Head of caudate nucleus (tissue), 42 donors: Measurements from ENCODE around the gene EHF.
A peak's percentile ranks its signal among the peaks of the same experiment; 100 is the strongest.

ENCODE experiments used
- DNase-seq, 42 donors: peaks; one replicate each; pipeline versions ENCODE4 v3.0.0 to v3.0.0-alpha.2; 2020 to 2021; ENCODE audit warnings: mixed read lengths in 7 of 42
- intact Hi-C: fragments of 100-400 bp; cut with DNase I; formaldehyde crosslinking; loops from one replicate; pipeline ENCODE4 v1.15.0; 2022

Gene EHF

DNA sequence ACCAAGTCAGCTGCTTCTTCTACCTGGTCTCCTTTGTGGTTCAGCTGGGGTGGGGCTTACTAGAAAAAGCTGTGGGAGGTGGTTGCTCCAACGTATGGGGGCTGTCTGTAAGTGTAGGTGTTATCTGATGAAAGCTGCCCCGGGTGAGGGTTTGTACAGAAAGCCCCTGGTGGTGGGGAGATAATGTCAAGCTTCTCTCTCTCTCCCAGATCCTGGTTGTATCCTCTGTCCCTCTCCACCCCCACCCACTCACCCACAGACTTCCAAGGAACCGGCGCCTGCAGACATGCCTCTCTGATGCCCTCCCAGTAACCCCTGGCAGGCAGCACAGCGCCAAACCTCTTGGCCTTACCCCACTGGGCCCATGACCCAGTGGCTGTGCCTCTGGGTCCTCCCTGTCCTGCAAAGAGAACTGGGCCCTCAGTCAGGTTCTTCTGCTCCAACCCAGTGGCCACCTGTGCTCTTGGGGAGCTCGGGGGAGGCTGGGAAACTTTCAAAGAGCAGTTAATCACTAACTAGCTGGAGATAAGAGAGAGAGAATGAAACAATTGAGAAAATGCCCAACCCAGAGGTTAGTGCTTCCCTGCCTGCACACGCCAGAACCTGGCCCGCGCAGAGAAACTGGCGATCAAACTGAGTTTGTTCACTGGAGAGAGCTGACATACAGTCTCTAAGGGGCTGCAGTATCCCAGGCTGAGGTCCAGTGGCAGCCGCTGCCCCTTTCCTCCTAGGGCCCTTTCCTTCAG lies 20.4 kb upstream of the EHF start:
- no peak for DNase-seq
- intact Hi-C loops, result no loop called here

GRCh38 chr11:34601085-34601444 lies 19.8 kb upstream of the EHF start:
- intact Hi-C loops, result no loop called here
- no peak for DNase-seq

DNA sequence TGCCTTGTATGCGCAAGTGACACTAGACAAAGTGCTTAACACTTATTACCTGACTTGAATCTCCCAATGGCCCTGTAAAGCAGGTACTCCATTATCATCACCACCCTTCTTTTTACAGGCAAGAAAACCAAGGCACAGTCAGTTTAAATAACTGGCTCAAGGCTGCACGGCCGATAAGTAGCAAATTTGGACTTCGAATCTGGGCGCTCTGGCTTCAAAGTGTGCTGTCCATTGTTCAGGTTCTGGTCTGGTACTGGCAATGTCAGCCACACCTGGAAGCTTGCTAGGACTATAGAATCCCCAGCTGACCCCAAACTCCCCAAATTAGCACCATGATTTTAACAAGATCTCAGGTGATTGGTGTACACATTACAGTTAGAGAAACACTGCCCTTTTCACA lies 19.3 kb upstream of the EHF start:
- DNase-seq, result no peak
- intact Hi-C loops, result no loop called here

- intact Hi-C loops, result no loop called here
- DNase-seq, result no peak
Measured at GRCh38 chr11:34602245-34602644, 18.6 kb upstream of the EHF start.

- intact Hi-C loops, result no loop called here
- no peak for DNase-seq
Measured at GRCh38 chr11:34603129-34604001, 17.5 kb upstream of the EHF start.

GRCh38 chr11:34604145-34604544 lies 16.7 kb upstream of the EHF start:
- intact Hi-C loops, result no loop called here
- DNase-seq, result no peak

DNA sequence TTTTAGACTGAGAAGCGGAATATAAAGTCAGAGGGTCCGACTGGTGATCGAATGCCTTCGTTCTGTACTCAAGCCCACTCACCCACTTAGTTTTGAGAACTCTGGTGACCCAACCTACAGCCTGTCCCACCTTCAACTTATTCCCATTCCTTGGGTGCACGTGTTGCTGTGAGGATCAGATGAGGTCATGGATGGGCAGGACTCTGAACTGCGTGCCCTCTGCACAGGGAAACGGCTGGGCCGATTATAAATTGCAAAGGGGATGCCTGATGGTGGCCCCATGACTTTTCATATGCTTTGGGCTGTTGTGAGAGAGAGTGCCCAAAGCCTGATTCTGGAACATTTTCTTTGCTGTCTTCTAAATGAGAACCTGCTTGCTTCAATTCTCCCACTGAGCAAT lies 16.0 kb upstream of the EHF start:
- DNase-seq, result no peak
- intact Hi-C loops, result no loop called here

- no peak for DNase-seq
- intact Hi-C loops, result no loop called here
Measured at GRCh38 chr11:34605481-34606325, 15.2 kb upstream of the EHF start.

- DNase-seq, result no peak
- intact Hi-C loops, result no loop called here
Measured at GRCh38 chr11:34606326-34607120, 14.4 kb upstream of the EHF start.

GRCh38 chr11:34609187-34609751 lies 11.6 kb upstream of the EHF start:
- intact Hi-C loops, result no loop called here
- DNase-seq, result no peak

DNA sequence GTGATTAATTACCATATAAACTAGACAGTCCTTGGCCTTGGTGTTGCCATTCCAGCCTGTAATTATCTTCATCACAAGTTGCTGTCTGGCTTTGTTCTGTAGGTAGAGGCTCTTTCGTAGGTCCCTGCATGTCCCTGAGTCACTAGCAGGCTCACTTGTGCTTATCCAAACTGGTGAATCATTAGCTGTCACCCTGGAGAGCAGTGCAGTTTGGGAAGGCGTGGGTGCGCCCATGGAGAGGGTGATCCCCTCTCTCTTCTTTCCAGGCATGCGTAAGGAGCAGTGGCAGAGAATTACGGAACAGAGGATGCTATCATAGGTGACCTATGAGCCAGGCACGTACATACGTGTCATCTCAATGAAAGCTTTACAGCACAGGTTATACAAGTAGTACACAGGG lies 11.0 kb upstream of the EHF start:
- peak in 24 of 42 donors; percentile 16 to 65 (median 38) for DNase-seq

GRCh38 chr11:34610324-34611041 lies 10.4 kb upstream of the EHF start:
- no peak for DNase-seq
- intact Hi-C loops, result no loop called here

More for the DNA sequence above, 11.0 kb upstream of the EHF start:
- intact Hi-C loops, result no loop called here

- DNase-seq, result no peak
- intact Hi-C loops, result no loop called here
Measured at GRCh38 chr11:34613015-34613414, 7.9 kb upstream of the EHF start.

DNA sequence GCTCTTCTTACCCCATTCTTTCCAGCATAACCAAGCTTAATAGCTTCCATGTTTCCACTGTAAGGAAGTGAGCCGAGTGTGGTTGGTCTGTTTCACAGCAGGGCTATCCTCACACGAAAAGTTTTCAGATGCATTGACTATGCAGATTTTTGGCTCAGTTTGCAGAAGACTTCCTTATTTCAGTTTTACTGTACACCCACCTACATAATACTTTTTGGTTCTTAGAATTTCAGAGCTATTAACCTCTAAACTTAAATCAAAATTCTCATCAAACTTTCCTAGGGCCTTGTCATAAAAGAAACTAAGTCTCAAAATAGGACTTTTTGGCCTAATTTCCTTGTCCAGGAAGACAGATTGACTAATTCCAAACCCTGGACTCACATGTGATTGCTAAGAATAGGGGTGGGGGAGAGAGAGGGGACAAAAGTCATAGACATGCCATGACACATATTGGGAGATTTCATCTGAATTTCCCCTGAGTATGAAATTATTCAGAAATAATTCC lies 7.3 kb upstream of the EHF start:
- intact Hi-C loops, result no loop called here
- no peak for DNase-seq

GRCh38 chr11:34614344-34615104 lies 6.4 kb upstream of the EHF start:
- intact Hi-C loops, result no loop called here
- no peak for DNase-seq

DNA sequence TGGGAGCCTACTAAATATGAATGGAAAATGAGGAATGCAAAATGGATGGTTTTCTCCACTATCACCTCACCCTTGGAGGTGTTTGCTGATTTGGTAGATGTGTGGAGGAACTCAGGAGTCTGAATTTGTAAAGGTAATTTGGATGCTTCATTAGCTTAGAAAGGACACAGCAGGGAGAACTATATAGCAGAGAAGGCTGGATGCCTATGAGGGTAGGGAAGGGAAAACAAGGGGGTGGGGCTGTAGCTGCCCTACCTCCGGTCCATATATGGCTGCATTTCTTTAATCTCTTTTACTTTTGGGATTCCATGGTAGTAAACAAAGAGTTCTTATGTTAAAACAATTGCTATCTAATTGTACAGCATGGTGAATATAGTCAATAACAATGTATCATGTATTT lies 4.8 kb upstream of the EHF start:
- intact Hi-C loops, result no loop called here
- no peak for DNase-seq
